Vagina (tissue), 2 donors: ENCODE measurements around the gene WASF1. TPM values are rescaled to one million over a fixed set of nuclear protein-coding genes. Genes with fewer than 3 reads are reported as not detected.

Source experiments
- DNase-seq, 2 donors: peaks; one replicate each; pipeline ENCODE4 v3.0.0-alpha.2; 2017; ENCODE audit errors: extremely low spot score in 2 of 2
- H3K27ac ChIP-seq: fragments of 200-600 bp; sonication (generic); one replicate; pipeline ENCODE4 v1.5.1; 2019
- H3K27me3 ChIP-seq: fragments of 200-600 bp; sonication (generic); one replicate; pipeline ENCODE4 v1.5.1; 2019
- H3K36me3 ChIP-seq, 2 donors: fragments of 200-600 bp; sonication (generic); one replicate each; pipeline ENCODE4 v1.5.1; 2017 to 2019
- H3K4me1 ChIP-seq: fragments of 200-600 bp; sonication (generic); one replicate; pipeline ENCODE4 v1.5.1; 2019
- H3K4me3 ChIP-seq, 2 donors: fragments of 200-600 bp; sonication (generic); 1 replicate in 1 of 2; 2 replicates in 1 of 2; pipeline ENCODE4 v1.5.1; 2016 to 2019
- H3K9me3 ChIP-seq: fragments of 200-600 bp; sonication (generic); one replicate; pipeline ENCODE4 v1.5.1; 2019
- CTCF ChIP-seq, 3 experiments: fragments of 450-650 bp in 2 of 3; fragments of 200-600 bp in 1 of 3; sonication (generic) in 1 of 3; IDR thresholded peaks; one replicate each; pipeline ENCODE4 v1.5.1; 2017 to 2019; ENCODE audit warnings: antibody characterized with exemption in 3 of 3, mild to moderate bottlenecking in 2 of 3, moderate library complexity in 2 of 3
- POLR2A ChIP-seq, 2 donors: fragments of 450-650 bp; IDR thresholded peaks; one replicate each; pipeline ENCODE4 v1.6.1; 2017; ENCODE audit warnings: antibody characterized with exemption in 2 of 2, mild to moderate bottlenecking in 2 of 2, moderate library complexity in 2 of 2
- POLR2AphosphoS5 ChIP-seq, 2 donors: sonication (generic); formaldehyde crosslinking; IDR thresholded peaks; one replicate each; pipeline ENCODE4 v1.9.0; 2017; ENCODE audit warnings: antibody characterized with exemption in 2 of 2, mild to moderate bottlenecking in 2 of 2, low read depth in 1 of 2; ENCODE audit not compliant: insufficient read depth in 1 of 2
- intact Hi-C: fragments of 100-400 bp; cut with DNase I; formaldehyde crosslinking; loops from one replicate; pipeline ENCODE4 v1.15.1; 2023
- total RNA-seq: library from RNA; depleted of rRNA; stranded (reverse); fragments of >200 nt; gene quantifications from one replicate; pipeline ENCODE4 v1.2.3, GENCODE V29; 2016

Gene WASF1
- total RNA-seq, 1 donor from 2014 or later = 20.1 TPM

GRCh38 chr6:110063594-110064263, 115.7 kb downstream of the WASF1 start:
- TF ChIP-seq CTCF (IDR thresholded peaks at IDR 0.05) = no peak
- TF ChIP-seq POLR2A (IDR thresholded peaks at IDR 0.05) = no peak
- TF ChIP-seq POLR2AphosphoS5 (IDR thresholded peaks at IDR 0.05; ENCODE audit: insufficient read depth in 1 of 2, low read depth in 1 of 2) = no peak
- Histone ChIP-seq H3K27ac (no peak overlapping the region), H3K4me3 (no peak overlapping the region), H3K36me3 (no peaks in the 10 kb centered on the region), H3K27me3 (no peaks in the 10 kb centered on the region), H3K9me3 (no peaks in the 10 kb centered on the region), H3K4me1 (no peaks in the 10 kb centered on the region)
- no peak for DNase-seq
- intact Hi-C loops = no loop called here

DNA sequence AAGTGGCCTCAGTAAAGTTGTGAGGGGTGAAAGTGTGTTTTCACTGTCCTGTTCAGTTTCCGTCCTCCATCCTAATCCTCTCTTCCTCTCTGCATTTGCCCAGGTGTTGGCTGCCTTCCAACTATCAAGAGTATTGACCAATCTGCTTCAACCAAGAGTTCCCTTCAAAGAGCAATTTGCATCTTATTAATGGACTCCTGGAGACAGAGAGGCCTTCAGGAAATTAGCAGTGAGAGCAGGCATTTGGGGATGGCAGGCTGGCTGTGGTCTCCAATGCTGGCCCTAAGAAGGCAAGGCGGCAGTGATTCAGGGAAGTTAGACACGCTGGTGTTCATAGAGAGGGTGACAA, 124.1 kb downstream of the WASF1 start:
- no peak for TF ChIP-seq POLR2A (IDR thresholded peaks at IDR 0.05)
- no peaks in the 10 kb centered on the region for H3K27me3 ChIP-seq
- H3K9me3 ChIP-seq = no peaks in the 10 kb centered on the region
- H3K4me3 ChIP-seq = no peak overlapping the region
- no peak overlapping the region for H3K27ac ChIP-seq
- no peak for DNase-seq
- H3K4me1 ChIP-seq = peaks cover 8% of the 10 kb centered on the region
- no peaks in the 10 kb centered on the region for H3K36me3 ChIP-seq
- intact Hi-C loops = no loop called here

- Histone ChIP-seq H3K27me3 (no peaks in the 10 kb centered on the region), H3K4me1 (peaks cover 8% of the 10 kb centered on the region), H3K9me3 (no peaks in the 10 kb centered on the region), H3K27ac (no peak overlapping the region), H3K36me3 (no peaks in the 10 kb centered on the region), H3K4me3 (no peak overlapping the region)
- intact Hi-C loops = no loop called here
- TF ChIP-seq POLR2AphosphoS5 (IDR thresholded peaks at IDR 0.05; ENCODE audit: insufficient read depth in 1 of 2, low read depth in 1 of 2) = no peak
- no peak for TF ChIP-seq POLR2A (IDR thresholded peaks at IDR 0.05)
- TF ChIP-seq CTCF (IDR thresholded peaks at IDR 0.05) = no peak
- peak; percentile 40 to 95 for DNase-seq
Measured at GRCh38 chr6:110054664-110055386, 124.6 kb downstream of the WASF1 start.

DNA sequence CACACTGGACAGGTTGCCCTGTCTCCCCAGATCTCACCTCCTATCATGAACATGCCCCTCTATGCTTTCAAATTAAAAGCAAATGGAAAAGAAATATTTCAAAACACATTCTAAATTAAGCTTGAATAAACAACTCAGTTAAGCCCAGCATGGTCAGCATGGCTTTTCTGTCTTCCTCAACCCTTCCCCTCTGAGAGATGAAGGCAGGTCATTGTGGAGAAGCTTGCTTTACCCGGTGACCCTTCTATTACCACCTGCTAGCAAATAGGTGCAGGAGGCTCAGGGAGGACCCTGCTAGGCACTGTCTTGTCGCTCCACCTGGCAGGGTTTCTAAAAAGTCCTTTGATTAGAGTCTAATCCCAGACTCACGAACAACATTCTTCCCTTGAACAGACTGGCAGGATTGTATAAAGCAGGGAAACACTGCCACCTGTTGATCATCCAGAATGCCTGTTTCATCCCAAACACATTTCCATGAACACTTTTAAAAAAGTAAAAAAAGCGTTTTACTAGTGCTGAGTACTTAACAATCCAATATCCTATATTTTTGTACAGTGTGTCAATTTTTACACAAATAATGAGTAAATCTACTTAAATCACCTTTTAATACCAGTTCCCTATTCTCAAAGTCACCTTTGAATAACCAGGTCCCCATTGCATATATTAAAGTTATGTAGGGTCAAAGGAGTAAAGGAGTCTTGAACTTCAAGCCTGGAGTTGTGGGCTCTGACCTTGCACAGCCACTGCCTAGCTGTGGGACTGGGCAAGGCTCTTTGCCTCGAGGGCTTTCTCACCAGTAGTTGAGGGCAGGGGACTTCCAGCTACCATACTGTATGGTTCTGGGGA, 125.9 kb downstream of the WASF1 start:
- H3K27me3 ChIP-seq = no peaks in the 10 kb centered on the region
- no peak overlapping the region for H3K27ac ChIP-seq
- DNase-seq = peak; percentile 22 to 80
- no peaks in the 10 kb centered on the region for H3K36me3 ChIP-seq
- H3K4me1 ChIP-seq = peaks cover 8% of the 10 kb centered on the region
- intact Hi-C loops = no loop called here
- no peak overlapping the region for H3K4me3 ChIP-seq
- TF ChIP-seq POLR2A (IDR thresholded peaks at IDR 0.05) (no peak), CTCF (IDR thresholded peaks at IDR 0.05) (peak; percentile 60 to 77 (median 63))
- no peaks in the 10 kb centered on the region for H3K9me3 ChIP-seq

DNA sequence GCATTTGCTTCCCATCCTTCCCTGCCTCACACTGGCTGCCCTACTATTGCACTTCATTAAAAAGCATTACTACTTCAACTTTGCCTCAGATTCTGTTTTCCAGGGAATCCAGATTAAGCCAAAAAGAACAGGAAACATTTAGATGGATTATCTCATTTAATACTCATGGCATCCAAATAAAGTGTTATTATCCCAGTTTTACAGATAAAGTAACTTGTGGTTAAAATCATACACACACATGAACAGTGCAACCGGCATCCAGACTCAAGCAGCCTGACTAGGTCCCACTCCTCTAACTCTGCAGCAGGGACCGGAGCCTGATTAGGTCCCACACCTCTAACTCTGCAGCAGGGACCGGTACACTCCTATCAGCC, 129.0 kb downstream of the WASF1 start:
- TF ChIP-seq POLR2A (IDR thresholded peaks at IDR 0.05) (no peak), POLR2AphosphoS5 (IDR thresholded peaks at IDR 0.05; ENCODE audit: insufficient read depth in 1 of 2, low read depth in 1 of 2) (no peak), CTCF (IDR thresholded peaks at IDR 0.05) (no peak)
- H3K9me3 ChIP-seq = peaks cover 6% of the 10 kb centered on the region
- no peaks in the 10 kb centered on the region for H3K27me3 ChIP-seq
- intact Hi-C loops = no loop called here
- no peaks in the 10 kb centered on the region for H3K36me3 ChIP-seq
- peaks cover 8% of the 10 kb centered on the region for H3K4me1 ChIP-seq
- H3K27ac ChIP-seq = no peak overlapping the region
- DNase-seq = no peak
- H3K4me3 ChIP-seq = no peak overlapping the region

Other genes with a start within 250 kb of the WASF1 start
- gene GPR6, start 201.4 kb downstream of the WASF1 start, total RNA-seq = not detected
- 17.4 TPM for gene CDC40, start 757 bp upstream of the WASF1 start, total RNA-seq
- 6.6 TPM for gene METTL24, start 178.7 kb upstream of the WASF1 start, total RNA-seq
- gene DDO, start 235.9 kb upstream of the WASF1 start, total RNA-seq = not detected